ENCODE data around the gene FRAS1.
A peak's percentile ranks its signal among the peaks of the same experiment; 100 is the strongest.
"Not testable (repeated sequence)": the region's sequence is repeated elsewhere in the genome, so short reads cannot be mapped to it uniquely, and the experiment has no call there.

FRAS1 gene

DNA sequence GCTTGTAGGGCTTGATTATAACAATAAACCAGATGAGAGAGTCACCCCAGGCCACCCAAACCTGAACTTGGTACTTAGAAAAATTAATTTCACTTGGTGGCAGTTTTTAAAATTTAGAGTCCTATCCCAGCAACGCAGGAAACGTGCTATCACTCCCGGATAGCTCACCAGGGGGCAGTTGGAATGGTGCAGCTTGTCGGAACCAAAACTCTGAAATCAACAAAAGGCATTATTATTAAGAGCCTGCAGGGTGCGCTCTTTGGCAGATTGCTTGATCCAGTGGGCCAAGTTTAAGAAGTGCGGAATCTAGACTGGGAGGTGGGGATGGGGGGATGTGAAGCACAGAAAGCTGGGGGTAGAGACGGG is 2.4 kb downstream of the FRAS1 start:
- DNase-seq: peak; percentile 59

DNA sequence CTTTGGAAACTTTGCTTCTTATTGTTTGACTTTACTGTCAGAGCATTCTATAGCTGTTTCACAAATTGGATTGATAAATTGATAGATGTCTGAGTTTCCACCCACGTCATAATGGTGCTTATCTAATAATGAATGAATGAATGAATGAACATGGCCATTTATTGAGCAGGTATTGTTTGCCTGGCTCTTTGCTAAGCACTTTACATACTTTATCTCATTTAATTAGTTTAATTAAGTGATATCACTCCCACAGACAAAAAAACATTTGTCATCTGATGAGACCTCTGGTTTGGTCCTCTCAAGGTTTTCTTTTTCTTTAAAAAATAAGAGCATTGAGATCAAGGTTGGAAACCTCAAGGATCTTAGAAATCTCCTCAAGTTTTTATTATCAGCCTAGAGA is 2.8 kb downstream of the FRAS1 start:
- DNase-seq: no peak

DNA sequence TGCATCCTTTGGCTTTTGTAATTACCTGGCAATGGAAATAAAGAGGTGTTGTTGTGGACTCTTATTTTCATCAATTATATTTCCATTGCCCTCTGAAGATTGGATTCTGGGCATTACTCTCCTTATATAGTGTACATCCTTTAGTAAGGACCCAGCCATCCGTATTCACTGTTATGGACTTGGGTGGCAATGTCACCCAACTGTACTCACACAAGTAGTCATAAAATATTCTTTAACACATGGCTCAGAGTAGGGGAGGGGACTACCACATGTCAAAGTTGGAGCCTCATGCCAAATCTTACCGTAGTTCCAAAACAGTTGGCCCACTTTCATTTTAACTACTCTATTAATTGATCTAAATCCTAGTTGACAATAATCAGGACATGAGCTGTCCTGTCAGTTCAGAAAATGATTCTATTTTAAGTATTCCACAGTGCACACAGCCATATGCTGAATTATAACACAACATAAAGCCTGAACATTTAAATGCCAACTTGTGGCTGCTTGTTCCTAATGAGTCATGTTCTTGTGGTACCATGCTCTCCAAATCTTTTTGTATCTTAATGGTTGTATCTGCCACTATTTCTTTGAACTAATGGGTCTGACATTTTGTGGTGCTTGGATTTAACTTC is 4.9 kb downstream of the FRAS1 start:
- no peak for DNase-seq

DNA sequence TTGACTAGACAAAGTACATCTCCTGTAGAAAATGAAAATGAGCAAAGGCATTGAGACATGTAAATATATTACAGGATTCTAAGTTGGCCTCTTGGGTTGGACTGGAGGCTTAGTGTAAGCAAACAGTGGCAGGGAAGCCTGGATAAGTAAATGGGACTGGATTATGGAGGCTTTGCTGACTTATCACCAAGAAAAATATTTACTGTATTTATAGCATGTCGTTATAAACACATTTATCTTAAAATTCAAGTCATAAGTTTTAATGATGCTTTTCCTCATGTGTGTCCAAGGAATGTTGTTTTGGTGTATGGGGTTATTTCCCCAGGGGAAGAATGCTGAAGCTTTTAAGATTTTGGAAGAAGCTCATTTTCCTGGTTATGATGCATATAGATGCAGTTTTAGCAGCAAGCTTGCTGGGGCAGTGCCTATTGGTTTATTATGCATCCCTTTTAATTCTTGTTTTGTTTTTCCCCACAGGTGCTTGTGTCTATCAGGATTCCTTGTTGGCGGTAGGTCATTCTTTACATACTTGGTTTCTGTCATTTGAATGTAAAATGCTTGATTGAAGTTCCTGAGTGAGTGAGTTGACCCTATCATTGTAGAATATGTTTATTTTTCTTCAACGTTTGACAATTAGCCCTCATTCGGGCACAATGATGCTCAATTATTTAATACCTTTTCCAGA is 8.5 kb downstream of the FRAS1 start:
- DNase-seq: no peak

DNA sequence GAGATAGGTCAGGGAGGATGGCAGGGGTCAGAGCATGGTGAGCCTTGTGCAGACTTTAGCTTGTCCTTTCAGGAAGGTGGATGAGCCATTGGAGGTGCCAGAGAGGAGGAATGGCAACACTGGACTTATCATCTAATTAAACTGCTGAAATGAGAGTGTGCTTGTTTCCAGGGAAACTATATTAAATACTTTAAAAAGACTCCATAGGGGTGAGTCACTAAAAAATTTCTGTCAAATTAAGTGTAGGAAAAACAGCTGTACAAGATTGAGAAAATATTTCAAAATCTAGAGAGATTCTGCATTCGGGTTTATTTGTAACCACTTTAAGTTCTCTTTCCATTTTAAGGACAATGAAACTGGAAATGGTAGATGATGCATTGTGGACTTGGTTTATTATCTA is 11.4 kb downstream of the FRAS1 start:
- no peak for DNase-seq

DNA sequence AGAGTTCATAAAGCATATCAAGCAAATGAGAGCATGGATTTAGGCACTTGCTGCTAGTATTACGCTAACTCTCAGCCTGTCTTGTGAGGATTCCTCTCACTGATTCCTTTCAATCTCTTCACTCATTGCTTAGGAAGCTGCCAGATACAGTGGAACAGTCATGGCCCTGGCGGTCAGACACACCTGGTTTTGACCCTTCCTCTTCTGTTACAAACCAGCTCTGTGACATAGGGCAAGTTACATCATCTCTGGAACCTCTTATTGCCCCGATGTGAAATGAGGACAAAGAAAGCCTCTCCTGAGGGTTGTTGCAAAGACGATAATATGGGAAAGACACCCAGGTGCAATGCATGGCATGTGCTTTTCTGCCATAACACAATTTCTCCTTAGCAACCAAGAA is 12.2 kb downstream of the FRAS1 start:
- no peak for DNase-seq

DNA sequence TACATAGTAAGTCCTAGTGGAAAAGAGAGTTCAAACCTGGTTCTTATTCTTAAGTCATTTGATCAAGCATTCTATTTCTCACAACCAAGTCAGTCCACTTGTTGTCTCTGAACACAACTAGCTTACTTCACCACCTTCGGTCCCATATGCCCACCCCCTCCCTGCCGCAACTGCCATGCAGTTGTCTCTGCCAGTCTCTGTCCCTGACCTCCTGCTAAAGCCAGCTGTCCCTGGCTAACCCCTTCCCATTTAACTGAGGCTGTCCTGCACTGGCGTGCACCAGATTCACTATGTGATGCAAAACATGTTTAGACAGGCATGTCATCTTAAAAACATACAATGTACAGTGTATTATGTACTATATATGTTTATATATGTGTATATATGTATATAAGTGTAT is 12.7 kb downstream of the FRAS1 start:
- DNase-seq: peak; percentile 48

DNA sequence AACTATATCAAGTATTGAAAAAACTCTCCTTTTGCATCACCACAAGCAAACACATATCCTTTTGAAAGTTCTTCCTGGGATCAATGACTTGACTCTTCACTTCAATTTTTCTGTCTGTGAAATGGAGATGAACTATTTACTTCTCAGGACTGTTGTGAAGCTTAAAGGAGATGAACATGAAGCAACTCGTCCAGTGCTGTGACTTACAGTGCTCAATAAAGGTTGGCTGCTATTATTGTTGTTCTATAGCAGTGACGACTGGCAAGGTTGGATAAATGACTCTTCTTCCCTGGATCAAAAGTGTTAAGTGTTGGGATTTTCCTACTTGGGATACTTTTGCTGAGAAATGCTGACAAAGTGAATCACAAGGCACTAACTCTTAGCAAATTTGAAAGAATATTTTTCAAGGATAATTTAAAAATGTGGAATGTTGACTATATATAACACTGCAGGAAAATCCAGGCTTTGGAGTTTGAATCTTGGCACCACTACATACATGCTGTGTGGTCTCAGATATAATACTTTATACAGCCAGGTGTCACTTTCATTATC is 13.7 kb downstream of the FRAS1 start:
- no peak for DNase-seq

DNA sequence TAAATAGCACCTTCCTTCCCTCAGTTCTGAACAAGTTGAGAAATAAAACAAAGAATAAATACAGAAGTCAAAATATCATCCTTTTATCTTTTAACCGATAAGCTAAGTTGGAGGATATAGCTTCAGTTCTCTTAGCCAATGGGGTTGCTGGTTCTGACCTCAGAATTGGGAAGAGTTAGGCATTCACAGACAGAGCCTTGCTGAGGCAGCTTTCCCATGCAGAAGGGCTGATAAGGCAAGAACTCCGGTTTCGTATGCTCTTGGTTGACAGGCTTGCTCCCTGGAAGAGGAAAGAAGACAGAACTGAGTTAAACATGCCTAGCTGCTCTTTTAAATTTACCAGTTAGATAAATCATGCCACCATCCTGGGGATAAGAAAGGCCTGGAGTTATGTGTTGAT is 17.6 kb downstream of the FRAS1 start:
- no peak for DNase-seq

DNA sequence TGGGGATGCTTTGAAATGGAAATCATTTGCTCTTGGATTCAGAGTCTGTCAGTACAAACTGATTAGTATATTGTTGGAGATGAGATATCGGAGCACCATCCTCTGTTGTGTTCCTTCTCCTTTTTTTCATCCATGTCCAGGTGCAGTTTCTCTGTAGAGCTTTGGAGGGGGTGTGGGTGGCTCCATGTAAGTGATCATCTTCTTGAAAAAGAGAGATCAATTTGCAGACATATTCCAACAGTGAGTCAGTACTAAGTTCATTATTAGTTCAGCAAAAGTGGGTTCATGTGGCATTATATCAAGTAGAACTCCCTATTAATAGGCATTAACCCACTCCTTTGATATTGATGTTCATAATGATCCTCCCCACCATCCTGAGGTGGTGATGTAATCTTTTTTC is 18.9 kb downstream of the FRAS1 start:
- DNase-seq: no peak

DNA sequence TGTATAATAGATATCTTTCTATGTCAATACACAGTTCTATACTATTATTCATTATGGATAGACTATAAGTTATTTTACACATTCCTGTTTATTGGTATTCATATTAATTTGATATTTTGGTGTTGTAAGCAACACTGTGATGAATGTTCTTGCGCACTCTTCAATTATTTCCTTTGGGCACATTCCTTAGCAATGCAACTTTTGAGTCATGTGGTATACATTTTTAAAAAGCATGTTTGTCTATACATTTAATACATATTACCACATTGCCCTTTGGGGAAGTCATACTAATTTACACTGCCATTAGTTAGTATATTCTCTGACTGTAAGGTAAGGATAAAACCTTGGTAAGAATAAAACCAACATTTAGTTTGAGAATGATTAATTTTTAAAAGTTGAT is 21.0 kb downstream of the FRAS1 start:
- no peak for DNase-seq

DNA sequence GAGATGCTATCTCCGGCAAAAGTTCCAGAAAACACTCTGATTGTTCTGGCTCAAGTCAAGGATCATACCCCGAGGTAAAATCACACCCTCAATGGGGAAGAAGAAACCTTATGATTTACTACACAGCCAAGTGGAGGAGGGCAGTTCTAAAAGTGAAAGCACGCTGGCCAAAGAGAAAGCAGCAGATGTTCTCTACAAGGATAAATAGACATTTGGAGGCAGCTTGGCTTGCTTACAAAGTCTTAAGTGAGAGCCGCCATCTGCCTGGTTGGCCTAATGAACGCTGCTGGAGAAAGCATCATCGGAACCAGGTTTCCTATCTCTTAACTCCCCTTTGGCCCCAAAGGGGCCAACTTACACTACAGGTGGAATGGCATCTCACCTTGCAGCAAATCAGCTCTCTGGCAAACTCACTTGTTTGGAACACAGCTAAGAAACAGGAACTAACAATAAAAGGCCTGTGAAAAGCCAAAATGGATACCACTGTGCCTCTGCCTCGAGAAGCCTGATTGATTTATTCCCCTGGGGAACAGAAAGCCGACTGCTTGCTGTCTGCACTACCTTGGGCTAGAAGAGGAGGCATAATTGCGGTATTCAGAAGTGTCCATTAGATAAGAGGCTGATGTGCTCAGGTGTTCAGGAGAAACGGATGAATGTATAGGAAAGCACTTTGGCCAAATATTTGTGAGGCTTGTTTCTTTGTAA is 22.8 kb downstream of the FRAS1 start:
- no peak for DNase-seq

DNA sequence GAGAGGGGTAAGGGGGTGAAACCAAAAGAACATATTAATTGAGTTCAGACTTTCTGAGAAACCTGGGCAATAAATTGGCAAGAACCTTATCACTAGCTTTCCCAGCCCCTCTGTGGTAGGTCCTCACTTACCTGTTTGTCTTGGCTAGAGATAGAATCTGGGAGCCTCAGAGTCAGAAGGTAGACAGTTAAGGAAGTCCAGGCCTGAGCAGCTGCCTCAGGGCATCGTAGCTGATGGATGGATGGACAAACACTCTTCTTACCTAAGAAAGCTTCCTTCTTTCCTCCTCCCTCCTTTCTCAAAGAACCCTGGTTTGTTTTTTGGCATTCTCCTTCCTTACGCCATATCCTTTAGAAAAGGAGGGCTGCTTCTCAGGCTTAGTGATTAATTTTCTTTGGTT is 24.4 kb downstream of the FRAS1 start:
- no peak for DNase-seq

DNA sequence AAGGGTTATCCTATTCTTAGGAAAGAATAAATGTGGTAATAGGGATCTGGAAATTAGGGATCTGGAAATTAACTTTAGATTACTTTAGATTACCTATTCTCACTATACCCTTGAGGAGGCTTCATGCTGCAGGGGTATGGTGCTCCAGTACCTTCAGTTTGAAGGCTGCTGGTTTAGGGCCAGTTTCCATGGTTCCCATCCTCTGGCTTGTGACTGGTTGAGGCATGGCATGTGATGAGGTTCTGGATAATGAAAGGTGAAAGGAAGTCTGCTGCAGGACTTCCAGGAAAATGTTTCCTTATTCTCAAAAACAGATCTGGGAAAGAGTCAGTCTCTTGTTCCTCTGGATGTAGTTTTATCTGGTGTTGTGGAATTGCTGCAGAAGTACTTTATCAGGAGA is 25.9 kb downstream of the FRAS1 start:
- DNase-seq: no peak

DNA sequence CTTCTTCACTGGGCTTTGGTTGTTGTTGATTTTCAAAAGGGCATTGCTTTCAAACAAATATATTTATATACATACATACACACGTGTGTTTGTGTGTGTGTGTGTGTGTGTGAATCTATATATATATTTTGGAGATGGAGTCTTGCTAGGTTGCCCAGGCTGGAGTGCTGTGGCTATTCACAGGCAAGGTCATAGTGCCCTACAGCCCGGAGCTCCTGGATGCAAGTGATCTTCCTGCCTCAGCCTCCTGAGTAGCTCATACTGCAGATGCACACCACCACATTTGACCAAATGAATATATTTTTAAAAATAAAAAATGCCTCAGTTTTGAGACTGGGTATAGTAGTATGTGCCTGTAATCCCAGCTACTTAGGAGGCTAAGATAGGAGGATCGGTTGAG is 34.4 kb downstream of the FRAS1 start:
- DNase-seq: no peak

DNA sequence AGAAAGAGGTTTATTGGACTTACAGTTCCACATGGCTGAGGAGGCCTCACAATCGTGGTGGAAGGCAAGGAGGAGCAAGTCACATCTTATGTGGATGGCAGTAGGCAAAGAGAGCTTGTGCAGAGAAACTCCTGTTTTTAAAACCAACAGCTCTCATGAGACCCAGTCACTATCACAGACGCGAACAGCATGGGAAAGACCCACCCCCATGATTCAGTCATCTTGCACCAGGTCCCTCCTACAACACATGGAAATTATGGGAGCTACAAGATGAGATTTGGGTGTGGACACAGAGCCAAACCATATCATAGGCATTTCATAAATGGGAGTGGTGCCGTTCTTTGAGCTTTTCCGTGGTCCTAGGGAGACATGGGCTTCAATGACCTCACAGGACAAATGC is 35.2 kb downstream of the FRAS1 start:
- DNase-seq: not testable (repeated sequence)

DNA sequence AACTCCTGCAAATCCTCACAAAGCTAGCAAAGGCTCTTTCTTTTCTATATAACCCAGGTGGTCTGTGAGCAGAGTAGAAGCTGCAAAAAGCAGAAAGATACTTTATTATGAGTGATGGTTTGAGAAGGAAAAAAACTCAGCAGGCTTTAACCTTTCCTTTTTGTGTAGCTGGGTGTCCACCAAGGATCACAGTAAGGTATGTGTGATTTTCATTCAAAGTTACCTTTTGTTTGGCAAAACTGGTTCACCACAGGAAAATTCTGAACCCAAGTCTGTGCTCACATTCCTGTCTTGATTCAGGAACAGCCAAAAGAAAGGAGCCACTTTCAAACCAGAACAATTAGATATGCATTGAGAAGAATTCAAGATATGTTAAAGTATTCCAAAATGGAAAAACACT is 35.7 kb downstream of the FRAS1 start:
- DNase-seq: no peak

DNA sequence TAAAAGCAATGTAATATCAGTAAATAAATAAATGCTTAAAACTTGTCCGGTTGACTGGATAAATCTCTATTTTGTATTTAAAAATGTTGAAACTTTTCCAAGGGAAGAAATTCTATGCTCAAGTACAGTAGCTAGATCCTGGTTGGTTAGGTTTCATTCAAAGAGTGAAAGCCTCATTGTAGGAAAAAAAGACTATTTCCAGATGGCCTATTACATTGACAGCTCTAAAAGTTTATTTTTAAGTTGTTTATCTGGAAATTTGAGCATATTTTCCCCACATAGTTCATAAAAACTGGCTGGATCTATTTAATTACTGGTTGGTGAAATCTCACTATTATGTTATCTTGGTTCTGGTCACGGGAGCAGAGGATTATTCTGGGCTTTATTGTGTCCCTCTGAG is 38.0 kb downstream of the FRAS1 start:
- DNase-seq: no peak

DNA sequence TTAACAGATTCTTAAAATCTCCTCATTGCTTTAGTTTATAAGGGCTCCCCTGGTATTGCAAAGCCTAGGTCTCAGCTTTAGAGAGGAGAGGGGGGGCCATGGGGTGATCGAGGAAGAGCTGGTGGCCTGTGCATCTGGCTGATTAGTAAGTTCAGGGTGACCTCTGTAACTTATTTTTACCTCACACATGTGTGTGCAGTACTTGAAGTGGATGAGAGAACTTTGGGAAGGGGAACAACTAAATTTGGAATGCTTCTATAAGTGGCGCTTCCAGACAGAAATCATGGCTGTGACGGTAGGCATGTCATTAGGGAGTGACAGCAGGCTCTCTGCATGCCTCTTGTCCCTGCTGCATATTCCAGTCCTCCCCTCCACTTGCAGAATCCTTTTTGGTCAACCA is 41.9 kb downstream of the FRAS1 start:
- no peak for DNase-seq

DNA sequence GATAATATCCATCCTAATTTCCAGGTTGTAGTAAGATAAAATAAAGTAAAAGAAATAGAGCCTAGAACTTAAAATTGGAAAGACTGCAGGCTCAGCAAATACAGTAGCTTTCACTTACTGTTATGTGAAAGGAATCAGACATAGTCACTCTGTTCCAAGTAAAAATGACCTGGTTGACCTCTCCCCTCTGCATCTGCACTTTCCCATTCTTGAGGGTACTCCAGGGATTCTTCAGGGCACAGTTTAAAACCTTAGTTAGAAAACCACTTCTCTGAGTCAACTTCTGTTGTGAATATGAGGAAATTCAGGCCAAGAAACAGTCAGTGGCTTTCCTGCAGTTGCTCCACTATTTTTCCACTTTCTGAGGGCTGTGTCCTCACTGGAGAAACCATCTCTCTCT is 42.9 kb downstream of the FRAS1 start:
- no peak for DNase-seq

DNA sequence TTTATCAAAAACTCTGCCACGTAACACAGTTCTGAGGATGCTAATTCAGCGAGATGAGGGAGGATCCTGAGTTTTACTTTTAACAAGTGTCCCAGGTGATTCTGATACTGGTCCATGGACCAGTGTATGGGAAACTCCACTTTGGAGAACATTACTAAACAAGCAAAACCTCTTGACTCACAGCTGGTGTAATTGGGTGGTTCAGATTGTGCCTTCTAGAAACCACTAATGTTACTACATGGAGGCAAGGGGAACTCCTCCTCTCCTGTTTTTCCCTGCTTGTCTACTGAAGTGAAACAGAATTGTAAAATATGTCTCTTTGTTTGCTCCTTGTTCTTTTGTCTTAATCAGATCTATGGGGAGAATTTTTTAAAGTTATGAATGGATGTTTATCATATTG is 62.6 kb downstream of the FRAS1 start:
- no peak for DNase-seq

DNA sequence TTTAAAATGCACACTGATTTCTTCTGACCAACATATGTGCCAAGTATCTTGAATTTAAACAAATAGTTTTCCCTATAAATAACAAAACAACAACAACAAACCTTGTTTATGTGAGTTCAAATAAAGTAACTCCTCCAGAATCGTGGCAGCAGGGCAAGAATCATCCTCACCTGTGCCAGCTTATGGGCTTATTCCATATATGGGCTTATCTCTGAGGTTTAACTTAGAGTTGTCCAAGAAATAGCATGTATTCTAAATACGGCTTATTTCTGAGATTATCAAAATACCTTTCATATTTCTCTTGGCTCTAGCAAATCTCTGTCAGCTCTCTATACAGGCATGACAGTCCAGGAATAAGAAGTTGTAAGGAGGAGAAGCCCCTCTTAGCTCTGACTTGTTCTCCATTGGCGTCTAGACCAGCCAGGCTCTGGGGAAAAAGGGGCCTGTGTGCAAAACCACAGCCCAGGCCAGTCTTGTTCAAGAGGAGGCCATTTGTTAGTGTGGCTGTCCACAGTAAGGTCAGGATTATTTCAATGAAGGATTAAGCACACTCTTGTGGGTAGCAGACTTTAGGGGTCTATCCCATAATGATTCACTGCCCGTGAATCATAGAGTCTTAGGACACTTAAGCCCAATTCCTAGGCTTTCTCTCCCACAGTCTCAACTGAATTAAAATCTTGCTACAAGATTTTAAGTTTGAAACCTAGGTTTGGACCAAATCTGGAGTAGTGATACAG is 63.2 kb downstream of the FRAS1 start:
- DNase-seq: no peak

DNA sequence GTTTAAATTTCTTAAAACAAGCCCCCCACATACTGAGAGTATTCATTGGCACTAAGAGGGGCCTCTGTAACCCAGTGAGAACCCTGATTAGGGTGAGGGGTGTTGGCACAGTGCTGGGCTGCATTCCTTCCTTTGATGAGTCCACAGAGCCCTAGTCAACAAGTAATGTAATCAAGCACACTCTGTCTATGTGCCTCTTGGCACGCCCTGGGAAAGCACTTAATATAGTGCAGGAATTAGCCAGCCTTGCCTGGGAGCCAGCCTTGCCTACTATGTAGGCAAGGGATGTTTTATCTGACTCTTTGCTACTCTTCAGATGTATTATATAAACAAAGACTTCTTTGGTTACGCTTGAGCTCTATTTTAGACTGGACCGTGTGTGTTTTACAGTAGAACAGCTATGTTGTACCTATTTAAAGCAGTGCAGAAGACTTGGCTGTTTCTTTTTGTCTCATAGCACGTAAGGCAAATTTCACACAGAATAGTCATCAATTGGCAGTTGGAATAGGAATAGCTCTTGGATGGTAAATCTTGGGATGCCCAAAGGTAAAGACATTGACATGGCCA is 64.3 kb downstream of the FRAS1 start:
- no peak for DNase-seq
